Ecto neural progenitor cell (in vitro differentiated cells): ENCODE data around the gene ESPN.
A peak's percentile ranks its signal among the peaks of the same experiment; 100 is the strongest.

Experiments used
- DNase-seq: peaks from one replicate; pipeline ENCODE4 v3.0.0-alpha.2; 2018; ENCODE audit warnings: low spot score

The ESPN gene

GRCh38 chr1:6466751-6467150 lies 42.2 kb downstream of the ESPN start:
- no peak for DNase-seq

DNA sequence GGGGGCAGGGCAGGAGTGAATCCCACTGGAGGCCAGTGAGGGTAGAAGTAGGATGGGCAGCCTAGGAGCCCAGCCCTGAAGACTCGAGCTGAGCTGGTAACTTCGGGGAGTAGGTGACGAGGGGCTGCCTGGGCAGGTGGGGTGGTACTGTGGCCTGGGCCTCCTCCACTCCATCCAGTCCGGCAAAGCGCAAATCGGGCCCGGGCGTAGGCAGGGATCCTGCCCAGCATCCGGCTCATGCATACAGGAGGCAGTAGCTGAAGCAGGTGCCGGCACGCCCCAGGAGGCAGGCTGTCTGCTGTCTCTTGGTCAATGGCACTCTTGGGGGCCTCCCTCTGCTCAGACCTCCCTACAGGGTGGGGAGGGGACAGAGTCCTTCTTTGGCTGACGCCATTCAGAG lies 42.6 kb downstream of the ESPN start:
- DNase-seq: no peak

DNA sequence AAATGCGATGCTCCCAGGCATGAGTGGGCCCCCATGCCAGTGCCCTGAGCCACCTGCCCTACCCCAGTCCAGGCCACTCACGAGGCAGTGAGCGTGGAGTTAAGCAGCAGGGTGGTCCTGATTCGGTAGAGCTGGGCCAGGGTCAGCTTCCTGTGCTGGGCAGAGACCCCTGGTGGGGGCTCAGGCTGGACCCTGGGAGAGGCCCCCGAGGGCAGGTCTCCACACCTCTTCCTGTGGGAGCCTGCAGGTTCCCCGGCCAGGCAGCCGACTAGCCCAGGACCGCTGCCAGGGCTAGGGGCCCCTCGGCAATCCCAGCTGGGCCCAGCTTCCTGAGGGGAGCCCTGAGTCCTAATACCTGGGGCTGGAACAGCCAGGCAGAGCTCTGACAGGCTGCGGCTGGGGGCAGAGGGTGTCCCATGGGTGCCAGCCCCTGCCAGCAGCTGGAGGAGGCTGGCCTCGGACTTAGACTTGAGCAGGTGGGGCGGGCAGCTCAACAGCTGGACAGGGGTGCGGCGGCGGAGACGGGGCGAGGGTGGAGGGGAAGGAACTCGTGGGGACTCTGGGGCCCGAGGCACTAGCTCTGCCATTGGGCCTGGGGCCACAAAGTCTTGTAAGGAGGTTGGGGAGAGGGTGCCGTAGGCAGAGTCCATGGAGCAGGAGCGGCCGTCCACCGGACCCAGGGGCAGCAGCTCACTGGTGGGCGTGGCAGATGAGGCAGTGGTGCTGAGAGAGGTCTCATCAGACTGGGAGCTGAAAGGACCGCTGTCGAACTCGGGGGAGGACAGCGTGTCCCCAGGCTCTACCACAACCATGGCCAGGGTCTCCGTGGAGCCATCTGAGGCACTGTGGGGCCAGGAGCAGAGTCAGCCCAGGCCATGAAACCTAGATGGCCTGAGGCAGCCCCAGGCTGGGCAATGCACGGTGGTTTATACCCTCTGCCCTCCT lies 43.4 kb downstream of the ESPN start:
- DNase-seq: no peak

DNA sequence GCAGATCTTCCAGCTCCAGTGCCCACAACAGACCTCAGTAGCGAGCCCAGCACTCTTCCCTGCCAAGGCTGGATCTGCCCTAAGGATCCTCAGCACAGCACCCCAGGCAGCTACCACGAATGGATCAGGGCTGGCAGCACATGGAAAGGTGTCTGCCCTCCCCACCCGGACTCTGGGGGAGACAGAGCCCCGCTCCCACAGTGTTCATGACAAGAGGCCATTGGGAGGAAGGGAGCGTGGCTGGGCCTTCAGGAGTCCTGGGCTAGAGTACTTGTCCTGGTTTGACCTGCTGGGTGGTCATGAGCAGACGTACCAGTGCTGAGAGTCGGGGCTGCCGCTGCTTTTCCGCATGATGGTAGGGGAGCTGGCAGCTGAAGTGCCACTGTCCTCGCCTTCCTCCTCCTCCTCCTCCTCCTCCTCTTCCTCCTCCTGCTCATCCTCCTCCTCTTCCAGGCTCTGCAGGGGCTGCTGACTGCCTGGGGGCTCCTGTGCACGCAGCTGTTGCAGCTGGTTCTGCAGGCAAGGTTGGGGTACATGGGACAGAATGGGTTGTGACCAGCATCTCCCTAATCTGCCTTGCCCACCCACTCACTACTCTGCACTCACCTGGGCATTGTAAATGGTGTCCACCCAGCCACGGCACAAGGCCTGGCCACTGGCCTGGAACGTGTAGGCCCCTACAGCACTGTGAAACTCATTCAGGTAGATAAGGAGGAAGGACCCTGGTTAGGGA lies 44.3 kb downstream of the ESPN start:
- no peak for DNase-seq

DNA sequence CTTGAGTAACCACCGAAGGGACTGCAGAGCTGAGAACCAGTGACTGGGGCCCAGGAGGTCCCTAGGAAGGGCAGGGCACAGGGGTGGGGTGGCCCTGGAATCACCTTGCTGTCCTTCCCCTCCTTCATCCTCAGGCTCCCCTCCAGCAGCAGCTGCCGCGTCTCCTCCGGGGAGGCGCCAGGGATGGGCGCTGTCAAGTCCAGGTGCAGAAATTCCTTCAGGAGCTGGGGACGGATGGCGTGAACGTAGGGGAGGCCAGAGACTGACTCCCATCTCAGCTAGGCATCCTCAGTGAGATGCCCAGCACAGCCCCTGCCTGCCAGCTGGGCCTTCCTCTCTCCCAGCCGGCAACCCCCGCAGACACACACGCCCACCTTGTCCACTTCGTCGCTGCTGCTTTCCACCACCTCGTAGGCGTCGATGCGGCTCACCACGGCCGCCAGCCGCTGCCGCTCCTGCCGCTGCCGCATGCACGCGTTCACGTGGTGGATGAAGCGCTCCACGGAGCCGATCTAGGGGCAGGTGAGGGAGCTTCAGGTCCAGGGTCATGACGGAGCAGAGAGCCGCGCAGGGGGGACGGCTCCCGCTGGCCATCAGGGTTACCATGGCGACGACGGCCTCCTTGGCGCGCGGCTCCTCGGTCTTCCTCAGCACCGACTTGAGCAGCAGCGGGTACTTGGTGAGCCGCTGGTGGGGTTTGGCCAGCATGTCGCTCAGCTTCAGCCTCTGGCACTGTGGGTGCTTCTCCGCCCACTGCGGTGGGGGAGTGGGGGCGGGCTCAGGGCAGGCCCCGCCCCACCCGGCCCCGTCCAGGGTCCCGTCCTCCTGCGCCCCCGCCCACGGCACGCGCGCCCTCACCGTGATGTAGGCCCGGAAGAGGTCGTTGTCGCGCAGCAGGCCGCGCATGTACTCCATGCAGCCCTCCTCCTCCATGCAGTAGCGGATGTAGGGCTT lies 45.8 kb downstream of the ESPN start:
- no peak for DNase-seq

DNA sequence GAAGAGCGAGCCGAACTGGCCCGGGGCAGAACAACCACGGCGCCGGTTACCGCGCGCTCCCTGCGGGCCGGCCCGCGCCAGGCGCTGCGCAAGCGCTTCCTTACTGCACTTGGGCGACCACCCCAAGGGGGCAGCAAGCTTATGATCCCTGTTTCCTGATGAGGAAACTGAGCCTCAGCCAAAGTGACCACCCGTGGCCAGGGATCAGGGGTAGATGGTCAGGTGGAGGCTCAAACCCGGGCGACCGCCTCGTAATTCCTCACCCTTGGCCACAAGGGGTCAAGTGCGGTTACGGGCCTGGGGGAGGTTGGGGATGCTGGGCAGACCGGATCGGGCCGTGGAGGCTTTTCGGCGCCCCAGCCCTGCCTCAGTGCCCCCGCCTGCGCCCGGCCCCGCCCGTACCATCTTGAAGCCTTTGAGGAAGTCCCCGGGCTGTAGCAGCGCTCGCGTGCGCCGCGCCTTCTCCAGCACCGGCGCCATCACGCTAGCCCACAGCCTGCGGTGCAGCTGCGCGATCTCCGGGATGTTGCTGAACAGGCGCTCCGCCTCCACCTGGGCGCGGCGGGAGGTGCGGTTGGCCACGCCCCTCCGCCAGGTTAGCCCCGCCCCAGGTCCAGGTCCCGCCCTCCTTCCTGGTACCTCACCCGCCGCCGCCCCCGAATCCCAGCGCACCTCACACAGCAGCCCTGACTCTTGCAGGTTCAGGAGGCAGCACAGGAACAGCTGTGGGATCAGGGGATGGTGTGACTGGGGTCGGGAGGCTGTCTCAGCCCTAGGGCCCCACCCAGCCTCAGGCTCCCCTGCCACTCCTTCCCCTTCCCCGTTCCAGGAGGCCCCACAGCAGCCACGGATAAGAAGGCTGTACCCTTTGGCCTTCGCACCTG lies 46.8 kb downstream of the ESPN start:
- DNase-seq: no peak

DNA sequence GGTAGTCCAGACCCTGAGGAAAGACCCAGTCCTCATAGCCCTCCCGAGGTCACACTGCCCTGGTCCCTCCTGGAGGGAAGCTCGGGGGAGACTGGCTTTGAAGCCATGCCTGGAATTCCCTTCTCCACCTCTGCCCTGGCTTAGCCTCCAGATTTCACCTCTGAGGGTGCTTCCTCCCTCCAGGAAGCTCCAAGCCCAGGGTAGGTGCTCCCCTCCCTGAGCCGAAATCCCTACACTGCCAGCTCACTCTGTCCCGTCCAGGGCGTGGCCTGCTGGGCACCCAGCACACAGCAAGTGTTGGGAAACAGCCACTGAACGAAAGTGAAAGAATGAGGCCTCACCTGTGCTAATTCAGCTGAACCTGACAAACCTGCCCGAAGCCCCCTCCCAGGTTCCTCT lies 47.4 kb downstream of the ESPN start:
- no peak for DNase-seq

- no peak for DNase-seq
These were observed 47.8 kb downstream of the ESPN start for GRCh38 chr1:6472391-6472790.

- no peak for DNase-seq
These were observed 48.6 kb downstream of the ESPN start for GRCh38 chr1:6473156-6473555.

DNA sequence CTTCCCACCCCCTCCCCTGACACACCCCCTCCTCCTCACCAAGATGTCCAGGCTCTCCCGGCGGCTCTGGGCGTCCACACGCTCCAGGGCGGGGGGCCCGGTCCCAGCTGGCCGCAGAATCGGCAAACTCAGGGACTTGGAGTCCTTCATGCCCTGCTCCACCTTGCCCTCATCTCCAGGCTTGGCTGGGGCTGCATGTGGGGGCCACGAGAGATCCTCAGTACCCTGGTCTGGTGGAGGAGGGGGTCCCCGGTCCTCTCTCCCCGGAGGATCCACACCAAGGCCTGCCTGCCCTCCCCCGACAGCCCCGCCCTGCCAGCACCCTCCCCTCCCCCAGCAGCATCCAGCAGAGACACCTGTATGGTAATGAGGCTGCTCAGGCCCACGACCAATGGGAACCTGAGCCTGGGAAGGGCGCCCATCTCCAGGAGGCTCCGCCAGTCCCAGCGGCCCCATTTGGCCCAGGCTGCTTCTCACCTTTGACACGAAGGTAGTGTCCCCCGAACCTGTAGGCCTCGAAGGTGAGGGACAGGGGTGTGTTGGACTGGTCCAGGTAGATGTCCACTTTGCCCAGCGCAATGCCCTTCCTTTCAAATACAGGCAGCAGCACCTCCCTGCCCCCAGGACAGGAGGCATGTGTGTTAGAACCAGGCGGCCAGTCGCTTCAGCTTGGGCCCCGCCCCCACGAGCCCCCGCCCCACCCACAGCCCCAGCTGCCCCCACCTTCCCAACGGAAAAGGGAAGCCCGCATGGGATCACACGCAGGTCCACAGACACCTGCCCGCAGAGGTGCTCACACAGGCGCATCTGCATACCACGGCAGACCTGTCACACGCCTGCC lies 49.6 kb downstream of the ESPN start:
- DNase-seq: no peak

GRCh38 chr1:6474815-6475282 lies 50.3 kb downstream of the ESPN start:
- DNase-seq: no peak

DNA sequence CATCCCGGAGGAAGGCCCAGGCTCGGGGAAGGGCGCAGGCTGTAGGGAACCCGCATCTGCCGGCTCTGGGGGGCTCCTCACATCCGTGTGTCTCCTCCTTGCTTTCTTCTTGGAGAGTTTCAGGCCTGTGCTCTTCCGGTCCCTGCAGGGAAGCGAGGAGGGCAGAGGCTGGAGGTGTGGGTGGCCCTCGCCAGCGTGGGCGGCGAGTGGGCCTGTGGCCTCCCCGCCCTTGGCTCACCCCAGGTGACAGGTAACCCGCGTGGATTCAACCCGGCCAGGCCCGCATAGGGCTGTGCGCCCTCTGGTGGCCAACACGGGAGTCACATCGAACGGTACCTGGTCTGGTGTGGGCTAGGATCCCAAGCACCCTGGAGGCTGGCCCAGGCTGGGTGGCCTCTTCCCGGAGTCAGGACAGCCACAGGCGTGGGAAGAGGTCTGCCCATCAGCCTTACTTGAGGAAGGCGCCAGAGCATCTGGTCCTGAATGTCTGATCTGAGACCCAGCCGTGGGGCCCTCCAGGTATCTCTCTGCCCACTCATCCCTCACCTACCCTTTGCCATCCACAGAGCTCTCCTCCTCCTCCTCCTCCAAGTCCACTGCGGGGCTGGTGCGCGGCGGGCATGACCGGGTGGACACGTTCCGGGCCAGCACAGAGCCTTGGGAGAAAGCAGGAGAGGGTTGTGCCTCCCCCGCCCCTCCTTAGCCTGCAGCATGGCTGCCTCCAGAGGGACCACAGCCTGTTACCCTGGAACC lies 51.0 kb downstream of the ESPN start:
- DNase-seq: peak; percentile 84

- no peak for DNase-seq
These were observed 51.9 kb downstream of the ESPN start for GRCh38 chr1:6476483-6476882.

DNA sequence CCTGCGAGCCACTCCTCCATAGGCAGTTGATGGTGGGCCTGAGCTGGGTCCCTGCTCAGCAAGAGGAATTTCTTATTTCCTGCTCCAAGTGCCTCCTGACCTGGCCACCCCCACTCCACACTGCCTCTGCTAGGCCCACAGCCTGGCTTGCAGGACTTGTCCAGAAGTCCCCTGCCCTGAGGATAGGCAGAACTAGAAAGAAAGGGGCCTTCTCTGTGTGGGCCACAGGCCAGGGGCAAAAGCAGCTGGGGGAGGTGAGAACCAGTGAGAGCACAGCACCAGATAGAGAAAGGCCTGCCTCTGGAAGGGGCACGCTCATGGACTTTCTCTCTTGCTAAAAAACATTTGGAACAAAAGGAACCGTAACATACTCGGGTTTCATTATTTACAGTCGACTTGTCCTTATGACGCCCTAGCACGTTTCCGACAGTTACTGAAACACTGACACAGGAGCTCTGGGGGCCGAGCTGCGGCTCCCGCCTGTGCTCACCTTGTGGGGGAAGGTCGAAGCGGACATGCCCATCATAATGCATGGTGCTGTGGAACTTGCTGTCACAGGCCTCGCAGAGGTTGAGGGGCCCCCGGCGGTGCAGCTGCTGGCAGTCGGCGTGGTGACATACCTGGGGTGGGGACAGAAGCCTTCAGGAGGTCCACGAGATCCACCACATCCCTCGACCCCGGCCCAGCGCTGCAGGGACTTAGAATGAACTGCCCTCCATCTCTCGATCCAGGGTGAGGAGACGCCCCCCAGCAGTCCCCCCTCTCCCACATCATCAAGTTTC lies 52.7 kb downstream of the ESPN start:
- DNase-seq: no peak

- DNase-seq: no peak
These were observed 57.2 kb downstream of the ESPN start for GRCh38 chr1:6481820-6482219.

GRCh38 chr1:6483017-6483760 lies 58.6 kb downstream of the ESPN start:
- no peak for DNase-seq

GRCh38 chr1:6483761-6484117 lies 59.2 kb downstream of the ESPN start:
- no peak for DNase-seq

GRCh38 chr1:6484826-6485167 lies 60.2 kb downstream of the ESPN start:
- no peak for DNase-seq
